NB4 (cell line): ENCODE results near the gene ERI3.
A peak's percentile ranks its signal among the peaks of the same experiment; 100 is the strongest.

ENCODE experiments used
- DNase-seq: peaks from one replicate; pipeline ENCODE4 v3.0.0; 2010; ENCODE audit warnings: low read depth
- H3K4me3 ChIP-seq: one replicate; pipeline ENCODE4 v1.5.1; 2011; ENCODE audit warnings: mild to moderate bottlenecking, low read depth, low read length, moderate library complexity
- MAX ChIP-seq: IDR thresholded peaks from 2 replicates; pipeline ENCODE4 v1.6.1; 2011; ENCODE audit warnings: low read depth, low read length
- MYC ChIP-seq: IDR thresholded peaks from 2 replicates; pipeline ENCODE4 v1.6.1; 2011; ENCODE audit warnings: low read depth, low read length
- POLR2A ChIP-seq: IDR thresholded peaks from 2 replicates; pipeline ENCODE4 v1.6.1; 2011; ENCODE audit warnings: mild to moderate bottlenecking; ENCODE audit not compliant: insufficient read length; ENCODE audit errors: extremely low read depth
- TF ChIP-seq, protein P1 (sequence below): IDR thresholded peaks from one replicate; pipeline ENCODE4 v1.5.1; 2012; ENCODE audit warnings: low read depth, low read length

ERI3 gene

DNA sequence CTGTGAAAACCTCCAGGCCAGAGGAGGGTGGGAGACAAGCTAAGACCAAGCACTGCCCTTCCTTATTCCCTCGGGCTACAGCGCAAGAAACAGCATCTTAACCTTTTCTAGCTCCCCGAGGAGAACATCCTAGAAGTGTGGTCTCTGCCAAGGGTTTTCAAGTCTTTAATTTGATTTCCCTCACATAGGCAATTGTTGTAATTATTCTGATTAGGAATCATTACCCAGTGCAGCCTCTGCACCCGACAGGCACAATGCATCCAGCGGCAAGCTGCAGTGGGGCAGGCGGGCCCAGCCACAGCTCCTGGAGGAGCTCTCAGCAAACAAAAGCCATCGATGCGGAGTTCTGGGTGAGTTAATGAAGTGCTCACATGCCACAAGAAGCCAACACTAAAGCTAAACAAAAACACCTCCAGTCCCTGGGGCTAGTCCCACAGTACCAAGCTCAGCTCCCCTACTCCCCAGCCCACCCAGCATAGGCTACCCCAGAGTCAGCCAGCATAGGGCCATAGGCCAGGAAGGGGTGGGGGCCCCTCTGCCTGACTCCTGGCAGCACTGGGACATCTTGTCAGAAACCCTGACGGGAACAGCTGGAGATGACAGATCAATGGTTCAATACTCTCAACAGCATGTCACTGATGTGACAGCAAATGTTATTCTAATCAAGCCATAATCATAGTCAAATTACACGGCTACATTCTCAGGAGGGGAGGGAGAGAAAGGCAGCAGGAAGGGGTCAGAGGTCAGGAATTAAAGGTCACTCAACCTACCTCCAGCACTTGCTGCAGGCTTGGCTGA lies 42.5 kb downstream of the ERI3 start:
- no peak for TF ChIP-seq POLR2A
- TF ChIP-seq MYC: no peak
- TF ChIP-seq MAX: no peak
- TF ChIP-seq, protein P1, sequence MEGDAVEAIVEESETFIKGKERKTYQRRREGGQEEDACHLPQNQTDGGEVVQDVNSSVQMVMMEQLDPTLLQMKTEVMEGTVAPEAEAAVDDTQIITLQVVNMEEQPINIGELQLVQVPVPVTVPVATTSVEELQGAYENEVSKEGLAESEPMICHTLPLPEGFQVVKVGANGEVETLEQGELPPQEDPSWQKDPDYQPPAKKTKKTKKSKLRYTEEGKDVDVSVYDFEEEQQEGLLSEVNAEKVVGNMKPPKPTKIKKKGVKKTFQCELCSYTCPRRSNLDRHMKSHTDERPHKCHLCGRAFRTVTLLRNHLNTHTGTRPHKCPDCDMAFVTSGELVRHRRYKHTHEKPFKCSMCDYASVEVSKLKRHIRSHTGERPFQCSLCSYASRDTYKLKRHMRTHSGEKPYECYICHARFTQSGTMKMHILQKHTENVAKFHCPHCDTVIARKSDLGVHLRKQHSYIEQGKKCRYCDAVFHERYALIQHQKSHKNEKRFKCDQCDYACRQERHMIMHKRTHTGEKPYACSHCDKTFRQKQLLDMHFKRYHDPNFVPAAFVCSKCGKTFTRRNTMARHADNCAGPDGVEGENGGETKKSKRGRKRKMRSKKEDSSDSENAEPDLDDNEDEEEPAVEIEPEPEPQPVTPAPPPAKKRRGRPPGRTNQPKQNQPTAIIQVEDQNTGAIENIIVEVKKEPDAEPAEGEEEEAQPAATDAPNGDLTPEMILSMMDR: no peak
- H3K4me3 ChIP-seq: no peak overlapping the region
- no peak for DNase-seq

- H3K4me3 ChIP-seq: no peak overlapping the region
- peak; percentile 2 for DNase-seq
- no peak for TF ChIP-seq MYC
- no peak for TF ChIP-seq MAX
- TF ChIP-seq POLR2A: no peak
These were observed 45.1 kb downstream of the ERI3 start for GRCh38 chr1:44310006-44310405.

DNA sequence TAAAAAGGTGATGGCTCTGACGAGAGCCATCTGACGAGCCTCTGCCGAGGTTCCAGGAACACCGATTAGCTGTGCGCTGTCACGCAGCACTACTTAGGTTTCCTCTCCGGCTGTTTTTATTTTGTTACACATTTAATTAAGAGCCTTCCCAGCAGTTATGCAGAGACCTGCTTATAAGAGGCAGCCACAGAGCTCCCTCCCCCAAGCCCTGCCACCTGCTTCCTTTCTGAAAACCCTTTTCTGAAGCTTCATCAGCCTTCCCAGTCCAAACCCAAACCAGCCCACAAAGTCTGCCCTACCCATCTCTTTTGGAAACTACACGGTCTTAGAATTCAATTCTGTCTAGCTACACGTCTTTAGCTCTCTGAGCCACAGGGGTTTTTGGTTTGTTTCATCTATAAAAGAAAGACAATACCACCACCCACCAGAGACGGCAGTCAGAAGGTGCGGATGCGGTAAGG lies 49.1 kb downstream of the ERI3 start:
- TF ChIP-seq, protein P1: no peak
- no peak for TF ChIP-seq MAX
- TF ChIP-seq MYC: no peak
- TF ChIP-seq POLR2A: no peak
- no peak overlapping the region for H3K4me3 ChIP-seq
- DNase-seq: no peak

- no peak overlapping the region for H3K4me3 ChIP-seq
- DNase-seq: no peak
- TF ChIP-seq MYC: no peak
- TF ChIP-seq, protein P1: no peak
- TF ChIP-seq POLR2A: no peak
- no peak for TF ChIP-seq MAX
These were observed 51.5 kb downstream of the ERI3 start for GRCh38 chr1:44303532-44303931.

DNA sequence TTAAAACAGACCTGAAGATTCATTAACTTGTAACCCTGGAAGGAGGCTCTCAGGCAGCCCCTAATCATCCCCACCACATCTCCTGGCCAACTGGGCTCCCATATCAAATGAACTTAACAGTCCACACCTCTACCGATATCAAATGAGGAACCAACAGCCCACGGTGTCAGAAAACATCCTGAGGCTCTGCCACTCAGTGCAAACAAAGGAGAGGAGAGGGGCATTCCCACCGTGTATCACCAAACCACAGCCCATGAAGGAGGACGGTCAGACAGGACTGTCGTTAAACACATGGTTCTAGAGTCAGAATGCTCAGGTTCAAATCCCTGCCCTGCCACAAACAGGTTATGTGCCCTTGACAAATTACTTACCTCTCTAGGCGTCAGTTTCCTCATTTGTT lies 52.5 kb downstream of the ERI3 start:
- H3K4me3 ChIP-seq: no peak overlapping the region
- no peak for DNase-seq
- TF ChIP-seq MYC (no peak), MAX (no peak), POLR2A (no peak)
- TF ChIP-seq, protein P1: no peak

DNA sequence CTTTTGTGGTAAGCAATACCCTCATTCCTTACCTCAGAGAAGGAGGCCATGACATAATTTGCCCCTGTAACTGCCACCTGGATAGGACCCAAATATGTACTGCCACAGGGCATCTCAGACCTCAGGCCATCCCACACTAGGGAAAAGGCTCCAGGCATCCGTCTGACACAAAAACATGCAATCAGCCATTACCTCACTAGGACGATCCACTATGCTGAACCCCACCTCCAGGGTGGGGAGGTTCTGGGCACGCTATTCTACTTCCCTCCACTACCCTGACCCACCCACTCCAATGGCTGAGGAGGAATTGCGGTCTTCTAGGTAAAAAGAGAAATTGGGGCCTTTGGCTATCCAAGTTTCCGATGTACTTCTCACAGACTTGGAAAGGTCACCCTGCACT lies 53.6 kb downstream of the ERI3 start:
- no peak for DNase-seq
- no peak for TF ChIP-seq MYC
- no peak for TF ChIP-seq MAX
- TF ChIP-seq, protein P1: no peak
- no peak for TF ChIP-seq POLR2A
- H3K4me3 ChIP-seq: no peak overlapping the region
